GM18858 (cell line): Measurements from ENCODE around the gene GNA15.
"Not testable (repeated sequence)": the region's sequence is repeated elsewhere in the genome, so short reads cannot be mapped to it uniquely, and the experiment has no call there.

Experiments used
- ATAC-seq: cut with Tn5 transposase; IDR thresholded peaks from one replicate; pipeline ENCODE4 v1.9.1; 2021; ENCODE audit not compliant: unreplicated experiment

GNA15 gene

DNA sequence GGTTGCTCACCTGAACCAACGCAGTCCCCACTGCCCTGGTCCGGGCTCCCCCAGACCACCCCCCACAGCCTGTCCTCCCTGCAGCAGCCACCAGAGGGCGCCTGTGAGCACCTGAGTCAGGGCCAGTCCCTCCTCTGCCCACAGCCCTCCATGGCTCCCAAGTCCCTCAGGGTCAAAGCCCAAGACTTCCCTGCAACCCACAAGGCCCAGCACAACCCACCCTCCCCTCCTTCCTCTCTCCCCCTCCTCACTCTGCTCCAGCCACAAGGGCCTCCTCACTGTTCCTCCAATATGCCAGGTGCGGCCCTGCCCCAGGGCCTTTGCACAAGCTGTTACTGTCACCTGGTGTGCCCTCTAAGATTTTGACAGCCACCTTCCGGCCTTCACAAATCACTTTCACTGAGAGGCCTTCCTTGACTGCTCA lies 10.9 kb downstream of the GNA15 start:
- ATAC-seq = no peak

DNA sequence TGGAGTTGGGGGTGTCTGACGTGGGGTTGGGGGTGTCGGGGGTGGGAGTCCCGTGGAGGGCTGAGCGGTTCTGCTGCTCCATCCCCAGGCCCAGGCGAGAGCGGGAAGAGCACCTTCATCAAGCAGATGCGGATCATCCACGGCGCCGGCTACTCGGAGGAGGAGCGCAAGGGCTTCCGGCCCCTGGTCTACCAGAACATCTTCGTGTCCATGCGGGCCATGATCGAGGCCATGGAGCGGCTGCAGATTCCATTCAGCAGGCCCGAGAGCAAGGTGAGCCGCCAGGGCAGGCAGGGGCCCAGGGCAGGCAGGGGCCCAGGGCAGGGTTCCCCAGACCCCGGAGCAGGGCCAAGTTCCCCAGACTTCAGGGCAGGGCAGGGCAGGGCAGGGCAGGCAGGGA lies 12.7 kb downstream of the GNA15 start:
- no peak for ATAC-seq

DNA sequence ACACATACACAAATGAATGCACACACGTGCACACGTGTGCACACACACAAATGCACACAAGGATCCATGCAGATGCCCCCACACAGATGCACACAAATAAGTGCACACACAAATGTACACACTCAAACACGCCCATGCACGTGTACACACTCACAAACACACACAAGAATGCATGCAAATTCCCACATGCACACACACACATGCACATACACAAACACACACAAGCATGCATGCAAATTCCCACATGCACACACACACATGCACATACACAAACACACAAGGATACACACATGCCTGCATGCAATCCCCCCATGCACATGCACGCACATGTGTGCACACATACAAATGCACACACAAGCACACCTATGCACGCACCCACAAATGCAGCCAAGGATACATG lies 13.3 kb downstream of the GNA15 start:
- ATAC-seq = no peak

DNA sequence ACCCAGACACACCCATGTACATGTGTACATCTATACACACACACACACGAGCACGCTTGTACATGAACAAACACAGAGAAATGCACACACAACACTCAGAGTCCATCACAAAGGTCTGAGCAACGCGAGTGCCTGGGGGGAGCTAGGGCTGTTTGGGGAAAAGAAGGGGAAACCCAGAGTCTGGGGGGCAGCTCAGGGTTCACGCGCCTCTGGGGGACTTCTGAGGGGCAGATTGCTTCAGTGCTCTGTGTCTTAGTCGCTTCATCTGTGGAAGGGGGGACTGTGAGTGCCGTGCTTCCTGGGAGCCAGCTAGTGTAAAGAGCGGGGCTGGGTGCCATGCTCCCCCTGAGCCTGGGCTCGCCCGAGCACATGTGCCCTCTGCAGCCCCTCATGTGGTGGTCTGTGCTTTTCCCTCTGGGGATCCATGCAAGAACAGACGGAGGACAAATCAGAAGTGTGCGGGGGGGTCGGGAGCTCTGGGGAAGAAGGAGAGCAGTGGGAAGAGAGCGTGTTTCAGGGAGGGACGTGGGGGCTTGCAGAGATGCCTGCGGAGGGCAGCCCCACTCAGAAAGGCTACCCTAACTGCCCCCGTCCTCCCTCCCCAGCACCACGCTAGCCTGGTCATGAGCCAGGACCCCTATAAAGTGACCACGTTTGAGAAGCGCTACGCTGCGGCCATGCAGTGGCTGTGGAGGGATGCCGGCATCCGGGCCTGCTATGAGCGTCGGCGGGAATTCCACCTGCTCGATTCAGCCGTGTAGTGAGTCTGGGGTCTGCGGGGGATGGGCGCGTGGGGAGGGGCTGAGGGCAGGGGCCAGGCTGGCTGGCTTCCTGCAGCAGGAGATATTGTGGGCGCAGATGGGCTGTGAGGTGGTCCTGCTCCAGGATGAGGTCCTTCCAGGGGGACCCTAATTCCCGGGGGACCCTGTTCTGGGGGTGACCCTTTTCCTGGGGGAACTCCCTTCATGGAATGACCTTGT lies 14.0 kb downstream of the GNA15 start:
- ATAC-seq = no peak

DNA sequence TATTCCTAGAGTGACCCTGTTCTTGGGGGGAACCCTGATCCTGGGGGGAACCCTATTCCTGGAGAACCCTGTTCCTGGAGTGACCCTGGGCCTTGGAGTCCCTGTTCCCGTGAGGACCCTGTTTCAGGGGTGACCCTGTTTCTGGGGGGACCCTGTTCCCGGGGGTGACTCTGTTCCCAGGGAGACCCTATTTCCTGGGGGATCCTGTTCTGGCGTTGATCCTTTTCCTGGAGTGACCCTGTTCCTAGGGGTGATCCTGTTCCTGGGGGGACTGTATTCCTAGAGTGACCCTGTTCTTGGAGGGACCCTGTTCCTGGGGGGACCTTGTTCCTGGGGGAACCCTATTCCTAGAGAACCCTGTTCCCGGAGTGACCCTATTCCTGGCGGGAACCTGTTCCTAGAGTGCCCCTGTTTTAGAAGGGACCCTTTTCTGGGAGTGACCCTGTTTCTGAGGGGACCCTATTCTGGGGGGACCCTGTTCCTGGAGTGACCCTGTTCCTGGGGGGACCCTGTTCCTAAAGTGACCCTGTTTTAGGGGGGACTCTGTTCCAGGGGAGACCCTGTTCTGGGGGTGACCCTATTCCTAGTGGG lies 15.0 kb downstream of the GNA15 start:
- ATAC-seq = no peak

DNA sequence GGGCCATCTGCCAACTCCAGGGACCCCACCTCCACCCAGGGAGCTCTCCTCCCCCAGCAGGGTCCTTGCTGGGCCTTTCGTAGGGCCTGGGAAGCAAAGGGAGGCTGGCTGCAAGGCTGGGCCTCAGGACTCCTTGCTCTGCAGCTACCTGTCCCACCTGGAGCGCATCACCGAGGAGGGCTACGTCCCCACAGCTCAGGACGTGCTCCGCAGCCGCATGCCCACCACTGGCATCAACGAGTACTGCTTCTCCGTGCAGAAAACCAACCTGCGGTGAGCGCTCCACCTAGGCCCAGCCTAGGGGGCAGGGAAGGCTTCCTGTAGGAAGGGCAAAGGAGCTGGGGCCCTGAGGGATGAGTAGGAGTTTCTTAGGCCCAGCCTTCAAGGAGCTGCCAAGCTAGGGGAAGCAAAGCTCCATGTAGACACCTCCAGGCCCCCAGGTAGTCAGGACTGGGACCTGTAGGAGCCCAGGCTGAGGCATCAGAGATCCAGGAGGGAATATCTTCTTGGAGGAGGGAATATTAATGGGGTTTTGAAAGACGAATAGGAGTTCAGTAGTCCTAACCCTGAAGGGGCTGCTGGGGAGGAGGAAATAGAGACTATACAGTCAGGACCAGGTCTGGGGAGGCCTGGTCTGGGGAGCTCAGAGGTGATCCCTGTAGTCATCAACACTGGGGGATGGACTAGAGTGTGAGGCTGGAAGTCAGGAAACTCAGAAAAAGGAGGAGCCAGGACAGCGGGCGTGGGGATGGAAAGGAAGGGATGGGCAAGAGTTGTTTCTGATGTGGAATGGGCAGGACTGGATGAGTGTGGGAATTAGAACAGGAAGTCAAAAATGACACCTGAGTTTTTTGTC lies 16.0 kb downstream of the GNA15 start:
- no peak for ATAC-seq

DNA sequence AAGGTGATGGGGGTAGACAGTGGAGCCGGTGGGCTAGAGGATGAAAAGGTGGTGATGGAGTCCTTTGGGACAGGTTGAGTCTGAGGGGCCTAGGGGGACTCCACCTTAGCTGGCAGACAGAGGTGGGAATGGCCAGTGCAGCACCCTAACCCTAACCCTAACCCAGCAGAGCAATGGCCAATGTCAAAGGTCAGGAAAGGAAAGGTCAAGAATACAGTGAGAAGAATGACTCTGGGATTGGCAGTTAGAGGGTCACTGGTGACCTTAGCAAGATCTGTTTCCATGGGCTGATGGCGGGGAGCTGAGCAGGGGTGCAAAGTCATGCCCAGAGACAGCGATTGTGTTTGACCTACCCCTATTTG lies 16.6 kb downstream of the GNA15 start:
- ATAC-seq = no peak

DNA sequence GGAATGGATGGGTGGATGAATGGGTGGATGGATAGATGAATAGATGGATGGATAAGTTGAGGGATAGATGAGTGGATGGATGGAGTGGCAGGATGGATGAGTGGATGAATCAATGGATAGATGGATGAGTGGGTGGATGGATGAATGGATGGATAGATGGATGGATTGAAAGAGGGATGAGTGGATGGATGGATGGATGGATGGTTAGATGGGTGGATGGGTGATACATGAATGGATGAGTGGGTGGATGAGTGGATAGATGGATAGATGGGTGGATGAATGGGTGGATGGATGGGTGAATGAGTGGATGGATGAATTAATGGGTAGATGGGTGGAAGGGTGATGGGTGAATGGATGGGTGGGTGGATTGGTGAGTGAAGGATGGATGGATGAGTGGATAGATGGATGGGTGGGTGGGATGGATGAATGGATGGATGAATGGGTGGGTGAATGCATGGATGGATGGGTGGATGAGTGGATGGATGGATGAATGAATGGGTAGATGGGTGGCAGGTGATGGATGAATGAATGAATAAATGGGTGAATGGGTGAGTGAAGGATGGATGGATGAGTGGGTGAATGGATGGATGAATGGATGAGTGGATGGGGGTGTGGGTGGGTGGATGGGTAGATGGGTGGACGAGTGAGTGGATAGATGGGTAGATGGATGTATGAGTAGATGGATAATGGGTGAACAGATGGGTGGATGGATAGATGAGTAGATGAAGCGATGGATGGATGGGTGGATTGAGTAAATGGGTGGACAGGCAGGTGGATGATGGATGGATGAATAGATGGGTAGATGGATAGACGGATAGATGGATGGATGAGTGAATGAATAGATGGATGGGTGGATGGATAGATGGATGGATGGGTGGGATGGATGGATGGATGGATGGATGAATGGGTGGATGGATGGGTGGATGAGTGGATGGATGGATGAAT lies 17.7 kb downstream of the GNA15 start:
- no peak for ATAC-seq

DNA sequence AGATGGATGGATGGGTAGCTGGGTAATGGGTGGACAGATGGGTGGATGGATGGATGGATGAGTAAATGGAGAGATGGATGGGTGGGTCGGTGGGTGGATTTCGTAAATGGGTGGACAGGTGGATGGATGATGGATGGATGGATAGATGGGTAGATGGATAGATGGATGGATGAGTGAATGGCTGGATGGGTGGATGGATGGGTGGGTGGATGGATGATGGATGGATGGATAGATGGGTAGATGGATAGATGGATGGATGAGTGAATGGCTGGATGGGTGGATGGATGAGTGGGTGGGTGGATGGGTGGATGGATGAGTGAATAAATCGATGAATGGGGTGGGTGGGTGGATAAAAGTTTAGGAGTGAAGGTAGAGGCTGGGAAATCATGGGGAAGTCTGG lies 18.6 kb downstream of the GNA15 start:
- not testable (repeated sequence) for ATAC-seq

DNA sequence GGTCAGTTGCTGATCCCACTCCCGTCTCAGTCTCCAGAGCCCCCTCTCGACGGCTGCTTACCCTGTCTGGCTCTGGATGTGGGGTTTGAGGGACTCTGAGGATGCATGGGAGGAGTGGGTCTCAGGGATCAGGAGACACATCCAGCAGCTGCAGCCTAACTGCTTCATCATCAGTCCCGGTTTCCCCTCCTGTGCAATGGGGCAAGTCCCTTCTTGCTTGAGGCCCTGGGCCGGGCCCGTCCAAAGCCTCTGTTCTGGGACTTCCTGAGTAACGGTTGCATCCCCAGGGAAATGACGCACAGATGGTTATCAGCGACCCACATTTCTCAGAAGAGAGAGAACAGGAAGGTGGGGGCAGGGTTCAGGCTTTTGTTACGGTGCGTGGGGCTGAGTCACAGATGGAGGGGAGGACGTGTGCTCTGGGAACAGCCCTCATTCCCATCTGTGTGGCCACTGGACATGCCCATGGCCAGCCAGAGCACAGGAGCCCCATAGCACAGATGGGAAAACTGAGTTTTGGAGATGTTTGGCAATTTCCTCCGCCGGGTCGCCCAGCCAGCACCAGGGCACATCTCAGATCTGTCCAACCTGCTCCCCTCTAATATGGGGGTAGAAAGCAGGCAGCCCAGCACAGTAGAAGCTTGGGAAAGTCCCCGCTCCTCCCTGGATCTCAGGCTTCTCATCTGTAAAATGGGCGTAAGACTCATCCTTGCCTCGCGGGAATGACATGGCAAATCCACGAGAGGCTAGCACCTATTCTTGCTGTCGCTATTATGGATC lies 19.3 kb downstream of the GNA15 start:
- no peak for ATAC-seq

DNA sequence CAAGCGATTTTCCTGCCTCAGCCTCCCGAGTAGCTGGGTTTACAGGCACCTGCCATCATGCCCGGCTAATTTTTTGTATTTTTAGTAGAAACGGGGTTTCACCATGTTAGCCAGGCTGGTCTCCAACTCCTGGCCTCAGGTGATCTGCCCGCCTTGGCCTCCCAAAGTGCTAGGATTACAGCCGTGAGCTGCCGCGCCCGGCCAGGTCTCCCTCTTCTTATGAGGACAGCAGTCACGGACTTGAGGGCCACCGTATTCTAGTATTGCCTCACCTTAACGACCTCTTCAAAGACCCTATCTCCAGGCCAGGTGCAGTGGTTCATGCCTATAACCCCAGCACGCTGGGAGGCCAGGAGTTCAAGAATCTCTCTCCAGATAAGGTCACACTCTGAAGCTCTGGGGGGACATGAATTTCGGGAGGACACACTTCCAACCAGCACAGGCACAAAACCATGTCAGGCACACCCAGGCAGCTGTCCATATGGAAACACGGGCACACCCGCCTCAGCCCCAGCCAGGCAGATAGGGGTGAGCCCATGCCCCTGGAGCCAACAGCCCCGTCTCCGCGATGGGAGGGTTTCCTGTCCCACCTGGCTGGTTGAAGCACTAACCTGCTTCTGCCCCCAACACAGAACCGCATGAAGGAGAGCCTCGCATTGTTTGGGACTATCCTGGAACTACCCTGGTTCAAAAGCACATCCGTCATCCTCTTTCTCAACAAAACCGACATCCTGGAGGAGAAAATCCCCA lies 21.4 kb downstream of the GNA15 start:
- no peak for ATAC-seq

DNA sequence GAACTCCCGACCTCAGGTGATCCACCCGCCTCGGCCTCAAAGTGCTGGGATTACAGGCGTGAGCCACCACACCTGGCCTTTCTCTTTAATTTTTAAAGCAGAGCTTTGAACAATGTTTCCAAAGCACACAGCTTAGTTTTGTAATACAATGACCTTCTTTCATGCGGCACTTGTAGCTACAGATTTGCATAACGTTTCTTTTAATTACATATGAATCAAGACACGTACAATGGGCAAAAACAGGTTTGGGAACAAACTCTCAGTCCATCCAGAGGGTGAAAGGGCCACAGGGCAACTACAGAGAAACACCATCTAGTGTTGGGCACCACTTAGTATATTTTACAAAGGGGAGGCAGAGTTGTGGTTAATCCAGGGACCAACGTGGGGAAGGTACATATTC lies 23.7 kb downstream of the GNA15 start:
- ATAC-seq = no peak

DNA sequence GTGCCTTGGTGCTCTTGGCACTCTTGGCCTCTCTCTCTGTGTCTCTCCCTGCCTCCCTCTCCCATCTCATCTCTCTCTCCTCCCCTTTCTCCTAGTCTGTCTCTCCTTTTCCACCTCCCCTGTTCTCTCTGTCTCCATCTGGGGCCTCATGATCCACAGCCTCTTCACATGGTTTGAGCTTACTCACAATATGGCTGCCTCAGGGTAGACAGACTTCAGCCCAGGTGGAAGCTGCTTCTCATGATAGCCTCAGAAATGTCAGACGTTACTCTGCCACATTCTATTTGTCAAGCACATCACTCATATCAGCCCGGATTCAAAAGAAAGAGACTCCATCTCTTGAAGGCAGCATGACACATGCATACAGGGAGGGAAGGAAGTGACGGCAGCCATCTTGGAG lies 24.4 kb downstream of the GNA15 start:
- ATAC-seq = no peak

DNA sequence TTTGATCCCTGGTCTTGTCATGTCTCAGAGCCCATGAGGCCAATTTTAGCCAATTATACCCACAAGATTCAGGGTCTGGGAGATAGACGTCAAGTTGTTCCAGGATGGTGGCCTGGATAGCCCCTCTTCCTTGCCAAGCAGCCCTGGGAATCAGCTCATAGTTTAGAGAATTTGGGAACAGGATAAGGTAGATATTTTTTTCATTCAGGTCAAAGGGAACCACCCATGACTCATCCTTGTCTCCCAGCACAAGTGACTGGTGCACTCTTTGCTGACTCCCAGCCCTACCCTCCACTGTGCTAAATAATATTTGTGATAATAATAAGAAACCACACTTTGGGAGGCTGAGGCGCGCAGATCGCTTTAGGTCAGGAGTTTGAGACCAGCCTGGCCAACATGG lies 25.6 kb downstream of the GNA15 start:
- no peak for ATAC-seq

DNA sequence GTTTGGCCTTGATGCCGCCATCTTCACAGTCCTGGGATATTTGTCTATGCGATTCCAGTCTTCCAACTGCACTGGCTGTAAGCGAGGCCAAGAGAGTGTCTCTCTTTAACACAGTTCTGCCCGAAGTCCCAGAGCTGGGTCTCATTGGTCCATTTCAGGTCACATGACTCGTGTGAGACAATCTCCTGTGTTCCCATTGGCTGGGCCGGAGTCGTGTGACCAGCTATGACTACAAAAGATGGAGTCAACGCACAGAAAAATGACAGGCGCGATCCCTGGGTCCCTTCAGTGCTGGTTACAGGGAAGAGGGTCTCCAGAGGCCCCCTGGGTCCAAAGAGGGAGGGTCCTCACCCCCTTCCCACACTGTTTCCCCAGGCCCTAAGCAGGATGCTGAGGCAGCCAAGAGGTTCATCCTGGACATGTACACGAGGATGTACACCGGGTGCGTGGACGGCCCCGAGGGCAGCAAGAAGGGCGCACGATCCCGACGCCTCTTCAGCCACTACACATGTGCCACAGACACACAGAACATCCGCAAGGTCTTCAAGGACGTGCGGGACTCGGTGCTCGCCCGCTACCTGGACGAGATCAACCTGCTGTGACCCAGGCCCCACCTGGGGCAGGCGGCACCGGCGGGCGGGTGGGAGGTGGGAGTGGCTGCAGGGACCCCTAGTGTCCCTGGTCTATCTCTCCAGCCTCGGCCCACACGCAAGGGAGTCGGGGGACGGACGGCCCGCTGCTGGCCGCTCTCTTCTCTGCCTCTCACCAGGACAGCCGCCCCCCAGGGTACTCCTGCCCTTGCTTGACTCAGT lies 26.8 kb downstream of the GNA15 start:
- no peak for ATAC-seq

DNA sequence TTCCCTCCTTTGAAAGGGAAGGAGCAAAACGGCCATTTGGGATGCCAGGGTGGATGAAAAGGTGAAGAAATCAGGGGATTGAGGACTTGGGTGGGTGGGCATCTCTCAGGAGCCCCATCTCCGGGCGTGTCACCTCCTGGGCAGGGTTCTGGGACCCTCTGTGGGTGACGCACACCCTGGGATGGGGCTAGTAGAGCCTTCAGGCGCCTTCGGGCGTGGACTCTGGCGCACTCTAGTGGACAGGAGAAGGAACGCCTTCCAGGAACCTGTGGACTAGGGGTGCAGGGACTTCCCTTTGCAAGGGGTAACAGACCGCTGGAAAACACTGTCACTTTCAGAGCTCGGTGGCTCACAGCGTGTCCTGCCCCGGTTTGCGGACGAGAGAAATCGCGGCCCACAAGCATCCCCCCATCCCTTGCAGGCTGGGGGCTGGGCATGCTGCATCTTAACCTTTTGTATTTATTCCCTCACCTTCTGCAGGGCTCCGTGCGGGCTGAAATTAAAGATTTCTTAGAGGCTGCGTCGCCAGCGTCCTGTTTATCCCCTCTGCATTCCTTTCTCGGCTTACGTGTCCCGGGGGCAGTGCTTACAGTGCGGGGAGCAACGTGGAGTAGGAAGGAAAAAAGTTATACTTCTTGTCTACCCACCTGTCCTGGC lies 27.5 kb downstream of the GNA15 start:
- ATAC-seq = no peak

DNA sequence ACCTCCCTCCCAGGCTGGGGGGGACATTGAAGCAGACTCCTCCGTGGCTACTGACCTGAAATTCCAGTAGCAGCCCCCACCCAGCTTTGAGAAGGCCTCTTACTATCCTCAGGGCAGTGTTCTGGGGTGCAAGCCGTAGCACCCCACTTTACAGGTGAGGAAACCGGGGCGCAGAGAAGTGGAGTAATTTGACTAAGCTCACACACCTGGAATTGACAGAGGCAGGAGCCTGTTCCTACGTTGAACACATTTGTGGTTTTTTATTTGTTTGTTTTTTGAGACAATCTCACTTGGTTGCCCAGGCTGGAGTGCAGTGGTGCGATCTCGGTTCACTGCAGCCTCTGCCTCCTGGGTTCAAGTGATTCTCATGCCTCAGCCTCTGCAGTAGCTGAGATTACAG lies 28.1 kb downstream of the GNA15 start:
- no peak for ATAC-seq
